ENCODE results near the gene RXRG. TPM values are rescaled to one million over a fixed set of nuclear protein-coding genes. Genes with fewer than 3 reads are reported as not detected.
A peak's percentile ranks its signal among the peaks of the same experiment; 100 is the strongest.

RXRG gene
- total RNA-seq, 1 donor from 2014 or later: 1.0 TPM

DNA sequence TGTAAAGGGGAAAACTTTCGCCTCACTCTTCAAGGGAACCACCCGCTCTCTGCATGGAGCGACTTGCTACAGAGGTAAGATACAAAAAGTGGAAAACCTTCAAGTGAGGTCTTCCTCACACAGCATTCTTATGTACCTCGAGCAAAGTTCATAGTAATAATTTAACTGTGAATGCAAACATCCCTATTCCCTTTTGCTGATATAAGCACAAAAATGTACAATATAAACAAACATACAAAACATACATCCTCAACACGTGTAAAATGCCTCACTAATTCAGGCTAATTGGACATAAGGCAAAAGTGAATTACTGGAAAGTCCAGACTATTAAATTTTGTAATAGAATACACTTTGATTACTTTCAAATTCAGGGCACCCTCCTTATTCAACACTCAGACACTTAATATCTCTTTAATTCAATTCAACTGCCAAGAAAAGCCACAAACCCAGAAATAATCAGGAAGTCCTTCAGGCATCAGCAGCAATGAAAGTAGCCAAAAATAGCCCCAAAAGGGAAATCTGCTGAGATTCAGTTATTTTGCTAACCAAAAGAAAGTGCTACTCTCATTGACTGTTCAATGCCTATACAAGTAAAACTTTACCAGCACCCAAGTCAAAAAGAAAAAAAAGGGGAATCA is 73.2 kb downstream of the RXRG start:
- Mint-ChIP-seq H3K36me3 (no peaks in the 10 kb centered on the region), H3K27ac (no peak overlapping the region), H3K4me1 (peaks cover 28% of the 10 kb centered on the region), H3K4me3 (no peak overlapping the region), H3K9me3 (no peaks in the 10 kb centered on the region), H3K27me3 (ENCODE audit: low read depth) (peaks cover 61% of the 10 kb centered on the region)
- TF ChIP-seq, protein P1, sequence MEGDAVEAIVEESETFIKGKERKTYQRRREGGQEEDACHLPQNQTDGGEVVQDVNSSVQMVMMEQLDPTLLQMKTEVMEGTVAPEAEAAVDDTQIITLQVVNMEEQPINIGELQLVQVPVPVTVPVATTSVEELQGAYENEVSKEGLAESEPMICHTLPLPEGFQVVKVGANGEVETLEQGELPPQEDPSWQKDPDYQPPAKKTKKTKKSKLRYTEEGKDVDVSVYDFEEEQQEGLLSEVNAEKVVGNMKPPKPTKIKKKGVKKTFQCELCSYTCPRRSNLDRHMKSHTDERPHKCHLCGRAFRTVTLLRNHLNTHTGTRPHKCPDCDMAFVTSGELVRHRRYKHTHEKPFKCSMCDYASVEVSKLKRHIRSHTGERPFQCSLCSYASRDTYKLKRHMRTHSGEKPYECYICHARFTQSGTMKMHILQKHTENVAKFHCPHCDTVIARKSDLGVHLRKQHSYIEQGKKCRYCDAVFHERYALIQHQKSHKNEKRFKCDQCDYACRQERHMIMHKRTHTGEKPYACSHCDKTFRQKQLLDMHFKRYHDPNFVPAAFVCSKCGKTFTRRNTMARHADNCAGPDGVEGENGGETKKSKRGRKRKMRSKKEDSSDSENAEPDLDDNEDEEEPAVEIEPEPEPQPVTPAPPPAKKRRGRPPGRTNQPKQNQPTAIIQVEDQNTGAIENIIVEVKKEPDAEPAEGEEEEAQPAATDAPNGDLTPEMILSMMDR (IDR thresholded peaks at IDR 0.05; ENCODE audit: unreplicated experiment): no peak
- no peak for DNase-seq (ENCODE audit: low spot score in 2 of 2, unreplicated experiment in 2 of 2)

DNA sequence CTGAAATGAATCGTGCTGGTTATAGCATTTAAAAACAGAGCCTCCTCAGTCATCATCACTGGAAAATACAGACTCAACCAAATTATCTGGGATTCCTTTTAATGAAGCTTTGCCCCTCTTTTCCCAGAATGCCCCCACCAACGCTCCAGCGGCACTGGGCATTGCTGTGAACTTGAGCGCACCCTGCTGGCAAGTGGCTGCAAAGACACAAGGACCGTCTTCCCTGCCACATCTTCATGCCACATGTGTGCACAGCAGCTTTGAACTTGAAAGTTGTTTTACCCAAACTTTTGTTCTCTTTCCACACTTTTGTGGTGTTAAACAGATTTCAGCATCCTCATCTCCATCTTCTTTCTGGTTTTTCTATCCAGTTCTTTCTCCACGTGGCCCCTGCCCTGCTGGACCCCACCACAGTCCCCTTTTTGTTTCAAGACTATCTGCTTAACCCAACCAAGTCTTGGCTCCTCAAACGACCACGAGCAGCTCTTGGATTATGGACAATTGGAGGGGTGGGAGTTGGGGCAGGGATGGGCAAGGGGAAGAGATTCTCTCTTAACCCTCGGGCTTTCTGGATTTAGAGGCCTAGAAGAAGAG is 75.6 kb downstream of the RXRG start:
- H3K27ac Mint-ChIP-seq: no peak overlapping the region
- DNase-seq (ENCODE audit: low spot score in 2 of 2, unreplicated experiment in 2 of 2): peak in 1 of 2 experiments; percentile 72
- TF ChIP-seq, protein P1 (IDR thresholded peaks at IDR 0.05; ENCODE audit: unreplicated experiment): peak; percentile 68
- H3K4me1 Mint-ChIP-seq: peaks cover 10% of the 10 kb centered on the region
- H3K9me3 Mint-ChIP-seq: no peaks in the 10 kb centered on the region
- no peak overlapping the region for H3K4me3 Mint-ChIP-seq
- peaks cover 81% of the 10 kb centered on the region for H3K27me3 Mint-ChIP-seq (ENCODE audit: low read depth)
- no peaks in the 10 kb centered on the region for H3K36me3 Mint-ChIP-seq

DNA sequence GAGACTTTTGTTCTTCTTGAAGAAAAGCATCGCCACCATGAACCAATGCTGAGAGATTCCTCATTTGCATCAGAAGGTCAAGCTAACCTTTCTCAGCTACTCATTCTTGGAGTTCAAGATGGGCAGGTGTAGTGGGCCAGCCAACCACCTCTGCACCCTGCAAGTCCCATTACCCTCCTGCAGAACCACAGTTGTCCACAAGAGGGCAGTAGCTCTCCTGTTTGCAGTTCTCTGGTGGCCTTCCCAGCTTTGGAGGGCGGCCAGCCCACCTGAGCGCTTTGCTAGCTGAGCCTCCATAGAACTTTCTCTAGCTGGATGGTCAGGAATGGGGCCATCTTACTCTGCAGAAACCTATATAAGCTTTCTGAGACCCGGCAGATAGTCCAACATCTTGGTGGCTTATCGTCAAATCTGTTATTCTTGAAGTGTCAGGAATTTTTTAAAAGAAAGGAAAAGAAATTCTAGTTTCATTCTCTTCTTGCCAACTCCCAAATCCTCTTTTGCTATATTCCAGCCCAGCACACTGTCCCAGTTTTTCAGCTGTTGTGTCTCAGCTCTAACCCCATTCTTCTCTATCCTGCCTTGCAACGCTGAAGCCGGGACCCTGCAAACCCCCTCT is 77.4 kb downstream of the RXRG start:
- TF ChIP-seq, protein P1 (IDR thresholded peaks at IDR 0.05; ENCODE audit: unreplicated experiment): peak; percentile 91
- no peak overlapping the region for H3K27ac Mint-ChIP-seq
- no peaks in the 10 kb centered on the region for H3K9me3 Mint-ChIP-seq
- peaks cover 90% of the 10 kb centered on the region for H3K27me3 Mint-ChIP-seq (ENCODE audit: low read depth)
- DNase-seq (ENCODE audit: low spot score in 2 of 2, unreplicated experiment in 2 of 2): peak; percentile 70 to 91
- H3K36me3 Mint-ChIP-seq: no peaks in the 10 kb centered on the region
- H3K4me1 Mint-ChIP-seq: peaks cover 1% of the 10 kb centered on the region
- H3K4me3 Mint-ChIP-seq: no peak overlapping the region

DNA sequence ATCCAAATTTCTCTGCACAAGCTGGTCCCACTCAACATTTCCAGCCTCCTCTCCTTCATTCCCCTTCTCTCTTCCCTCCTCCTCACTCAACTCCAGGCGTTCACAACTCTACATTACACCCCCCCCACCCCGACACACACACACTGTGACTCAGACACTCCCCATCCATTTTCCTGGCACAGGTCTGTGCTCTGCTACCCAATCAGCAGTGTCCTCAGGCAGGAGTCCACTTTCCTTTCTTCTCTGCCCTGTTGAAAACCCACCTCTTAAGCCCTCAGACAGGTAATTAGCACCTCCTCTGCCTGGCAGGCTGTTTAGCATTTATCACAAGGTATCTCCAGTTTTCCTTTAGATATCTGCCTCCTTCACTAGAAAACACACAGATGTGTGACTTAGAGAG is 79.6 kb downstream of the RXRG start:
- Mint-ChIP-seq H3K9me3 (no peaks in the 10 kb centered on the region), H3K4me3 (no peak overlapping the region), H3K4me1 (peaks cover 1% of the 10 kb centered on the region), H3K36me3 (no peaks in the 10 kb centered on the region), H3K27ac (no peak overlapping the region), H3K27me3 (ENCODE audit: low read depth) (peaks cover 91% of the 10 kb centered on the region)
- TF ChIP-seq, protein P1 (IDR thresholded peaks at IDR 0.05; ENCODE audit: unreplicated experiment): no peak
- DNase-seq (ENCODE audit: low spot score in 2 of 2, unreplicated experiment in 2 of 2): no peak

DNA sequence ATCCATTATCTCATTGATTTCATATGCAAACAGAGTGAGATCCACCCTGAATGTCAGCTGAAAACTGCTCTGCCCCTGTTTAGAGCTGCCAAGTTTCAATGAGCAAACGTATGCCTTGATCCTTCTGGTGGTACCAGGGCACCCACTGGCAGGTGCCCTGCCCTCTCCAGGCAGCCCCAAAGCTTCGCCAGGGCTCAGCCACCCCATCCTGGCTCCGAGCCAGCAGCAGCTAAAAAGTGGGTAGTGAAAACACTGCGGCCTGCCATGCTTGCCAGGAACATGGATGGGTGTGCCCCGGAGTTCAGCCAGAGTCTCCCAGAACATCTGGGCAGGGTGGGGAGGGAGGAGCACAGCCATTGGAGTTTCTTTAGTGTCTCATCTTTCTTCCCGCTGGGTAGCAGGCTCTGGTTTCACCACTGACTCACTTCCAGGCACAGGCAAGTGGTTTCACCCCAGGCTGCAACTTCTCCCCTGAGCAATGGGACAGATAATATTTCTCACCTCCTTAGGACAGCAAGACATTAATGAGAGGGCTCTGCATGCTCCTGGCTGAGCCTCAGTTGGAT is 80.3 kb downstream of the RXRG start:
- peaks cover 1% of the 10 kb centered on the region for H3K4me1 Mint-ChIP-seq
- TF ChIP-seq, protein P1 (IDR thresholded peaks at IDR 0.05; ENCODE audit: unreplicated experiment): no peak
- H3K4me3 Mint-ChIP-seq: no peak overlapping the region
- H3K27ac Mint-ChIP-seq: no peak overlapping the region
- no peaks in the 10 kb centered on the region for H3K36me3 Mint-ChIP-seq
- H3K27me3 Mint-ChIP-seq (ENCODE audit: low read depth): peaks cover 95% of the 10 kb centered on the region
- no peaks in the 10 kb centered on the region for H3K9me3 Mint-ChIP-seq
- DNase-seq (ENCODE audit: low spot score in 2 of 2, unreplicated experiment in 2 of 2): no peak

Data from mesothelial cell of epicardium (in vitro differentiated cells).